A673 (cell line): ENCODE data around the gene EFNA3.

Experiments
- CTCF ChIP-seq: fragments of 300-800, 200-600 bp; sonication (generic); conservative IDR thresholded peaks from 2 replicates; pipeline ENCODE4 v1.5.1; 2017; ENCODE audit warnings: low read depth, mild to moderate bottlenecking, antibody characterized with exemption, low read length, moderate library complexity, mixed read lengths
- EZH2 ChIP-seq: fragments of 200-600 bp; sonication (generic); IDR thresholded peaks from 2 replicates; pipeline ENCODE4 v1.6.1; 2017; ENCODE audit warnings: borderline replicate concordance, low read depth, mild to moderate bottlenecking, mixed read lengths, antibody characterized with exemption, low read length; ENCODE audit not compliant: poor library complexity, severe bottlenecking

- TF ChIP-seq CTCF (no peak), EZH2 (no peak)
These were observed 31.7 kb downstream of the EFNA3 start for GRCh38 chr1:155110381-155110780.
